H1 (cell line): ENCODE measurements around the gene CYLD. TPM values are rescaled to one million over a fixed set of nuclear protein-coding genes. Genes with fewer than 3 reads are reported as not detected.

Experiments
- CTCF ChIA-PET: fragments of 300-600 bp; sonication (Branson Sonifier 250); formaldehyde crosslinking; loops from one replicate; lab custom pipeline; 2021; ENCODE audit not compliant: partially characterized antibody; lab: Charles Lee
- POLR2A ChIA-PET: fragments of 300-600 bp; sonication (Branson Sonifier 250); formaldehyde crosslinking; loops from one replicate; lab custom pipeline; 2021; ENCODE audit warnings: inconsistent platforms; ENCODE audit not compliant: partially characterized antibody; lab: Charles Lee
- DNase-seq, 2 experiments: peaks; one replicate each; pipeline versions ENCODE4 v3.0.0 to v3.0.0-alpha.2; 2010 to 2022; ENCODE audit warnings: low spot score in 2 of 2, low read depth in 1 of 2, mixed read lengths in 1 of 2
- FAIRE-seq: peaks from 2 replicates; lab custom pipeline; 2011; peaks lifted over from hg19 to GRCh38; lab: Jason Lieb, UNC
- H2AFZ ChIP-seq: 2 replicates; pipeline ENCODE4 v1.8.1; 2012; ENCODE audit warnings: low read length, inconsistent platforms
- H2AK5ac ChIP-seq: 2 replicates; pipeline ENCODE4 v1.6.1; 2013; ENCODE audit warnings: low read depth, low read length
- H2BK120ac ChIP-seq: replicated peaks from 2 replicates; pipeline ENCODE3; 2013; ENCODE audit warnings: low read depth, low read length, inconsistent platforms
- H2BK12ac ChIP-seq: 2 replicates; pipeline ENCODE4 v1.6.1; 2013; ENCODE audit warnings: low read depth, low read length
- H2BK15ac ChIP-seq: 2 replicates; pipeline ENCODE4 v1.6.1; 2013; ENCODE audit warnings: low read length
- H2BK20ac ChIP-seq: 2 replicates; pipeline ENCODE4 v1.6.1; 2013; ENCODE audit warnings: low read length
- H2BK5ac ChIP-seq: 2 replicates; pipeline ENCODE4 v1.6.1; 2013; ENCODE audit warnings: low read depth, low read length
- H3K14ac ChIP-seq: 2 replicates; pipeline ENCODE4 v1.6.1; 2013; ENCODE audit warnings: inconsistent platforms; ENCODE audit not compliant: insufficient read length
- H3K18ac ChIP-seq: 2 replicates; pipeline ENCODE4 v1.6.1; 2013; ENCODE audit warnings: low read length; ENCODE audit errors: extremely low read depth
- H3K23ac ChIP-seq: 2 replicates; pipeline ENCODE4 v1.6.1; 2013; ENCODE audit warnings: inconsistent platforms; ENCODE audit not compliant: insufficient read length
- H3K23me2 ChIP-seq: 2 replicates; pipeline ENCODE4 v1.6.1; 2013; ENCODE audit warnings: low read depth, low read length
- H3K27ac ChIP-seq: 2 replicates; pipeline ENCODE4 v1.6.1; 2011; ENCODE audit warnings: low read depth, low read length, inconsistent platforms
- H3K27me3 ChIP-seq, 4 experiments: replicated peaks in 1 of 4; 1 replicate in 1 of 4; 2 replicates in 3 of 4; pipeline versions ENCODE4 v1.6.1 to v1.8.1; 2011 to 2013; ENCODE audit warnings: low read length in 3 of 4, mild to moderate bottlenecking in 3 of 4, inconsistent platforms in 2 of 4, mixed read lengths in 2 of 4, moderate library complexity in 1 of 4; ENCODE audit not compliant: control insufficient read depth in 3 of 4, insufficient read depth in 3 of 4; ENCODE audit errors: extremely low read depth in 1 of 4
- H3K36me3 ChIP-seq, 4 experiments: 2 replicates each; pipeline versions ENCODE4 v1.6.1 to v1.8.1; 2011 to 2013; ENCODE audit warnings: mild to moderate bottlenecking in 4 of 4, low read length in 3 of 4, moderate library complexity in 2 of 4, control low read depth in 1 of 4, inconsistent platforms in 1 of 4; ENCODE audit not compliant: insufficient read depth in 4 of 4, control insufficient read depth in 2 of 4
- H3K4ac ChIP-seq: replicated peaks from 2 replicates; pipeline ENCODE3; 2013; ENCODE audit warnings: low read length, low read depth, mixed read lengths, inconsistent platforms; ENCODE audit not compliant: insufficient read length
- H3K4me1 ChIP-seq, 4 experiments: replicated peaks in 1 of 4; 1 replicate in 1 of 4; 2 replicates in 3 of 4; pipeline versions ENCODE4 v1.6.1 to v1.8.1; 2011 to 2013; ENCODE audit warnings: low read length in 3 of 4, inconsistent platforms in 2 of 4, mixed read lengths in 1 of 4; ENCODE audit not compliant: insufficient read depth in 4 of 4, control insufficient read depth in 3 of 4
- H3K4me2 ChIP-seq, 2 experiments: 2 replicates each; pipeline versions ENCODE4 v1.6.1 to v1.8.1; 2011 to 2013; ENCODE audit warnings: low read depth in 2 of 2, low read length in 2 of 2, control low read depth in 1 of 2, inconsistent platforms in 1 of 2, mild to moderate bottlenecking in 1 of 2; ENCODE audit not compliant: insufficient read depth in 1 of 2
- H3K4me3 ChIP-seq, 4 experiments: fragments of 200-600, 300-600 bp in 1 of 4; sonication (generic), shearing (Covaris generic), sonication (Bioruptor Twin) in 1 of 4; 2 replicates each; pipeline versions ENCODE4 v1.5.1 to v1.8.1; 2011 to 2016; ENCODE audit warnings: low read length in 4 of 4, low read depth in 3 of 4, control low read depth in 2 of 4, inconsistent platforms in 2 of 4, mild to moderate bottlenecking in 2 of 4, mixed read lengths in 1 of 4, moderate library complexity in 1 of 4; ENCODE audit not compliant: insufficient read depth in 2 of 4; ENCODE audit errors: extremely low read depth in 1 of 4
- H3K56ac ChIP-seq: replicated peaks from 2 replicates; pipeline ENCODE3; 2013; ENCODE audit warnings: low read depth, mild to moderate bottlenecking, mixed read lengths, low read length, inconsistent platforms; ENCODE audit not compliant: insufficient read length
- H3K79me1 ChIP-seq: 2 replicates; pipeline ENCODE4 v1.6.1; 2013; ENCODE audit warnings: low read depth, low read length, control low read depth
- H3K79me2 ChIP-seq, 2 experiments: 2 replicates each; pipeline versions ENCODE4 v1.6.1 to v1.8.1; 2012 to 2013; ENCODE audit warnings: low read length in 2 of 2, mild to moderate bottlenecking in 2 of 2, inconsistent platforms in 1 of 2; ENCODE audit not compliant: insufficient read depth in 2 of 2, control insufficient read depth in 1 of 2
- H3K9ac ChIP-seq, 4 experiments: replicated peaks in 1 of 4; 1 replicate in 1 of 4; 2 replicates in 3 of 4; pipeline versions ENCODE4 v1.6.1 to v1.8.1; 2011 to 2013; ENCODE audit warnings: low read depth in 3 of 4, low read length in 3 of 4, control low read depth in 2 of 4, mild to moderate bottlenecking in 2 of 4, moderate library complexity in 2 of 4, inconsistent platforms in 1 of 4; ENCODE audit errors: extremely low read depth in 1 of 4
- H3K9me3 ChIP-seq, 2 experiments: 2 replicates each; pipeline versions ENCODE4 v1.6.1 to v1.8.1; 2012 to 2013; ENCODE audit warnings: mild to moderate bottlenecking in 2 of 2, moderate library complexity in 2 of 2, control low read depth in 1 of 2, inconsistent platforms in 1 of 2, low read depth in 1 of 2, low read length in 1 of 2, mixed read lengths in 1 of 2; ENCODE audit not compliant: insufficient read depth in 2 of 2
- H4K20me1 ChIP-seq, 2 experiments: replicated peaks in 1 of 2; 2 replicates each; pipeline versions ENCODE3 to v1.8.1; 2011 to 2013; ENCODE audit warnings: inconsistent platforms in 2 of 2, low read length in 2 of 2, mild to moderate bottlenecking in 1 of 2; ENCODE audit not compliant: insufficient read depth in 2 of 2, control insufficient read depth in 1 of 2
- H4K5ac ChIP-seq: 2 replicates; pipeline ENCODE4 v1.6.1; 2013; ENCODE audit warnings: low read length, low read depth, mixed read lengths, inconsistent platforms; ENCODE audit not compliant: insufficient read length
- H4K8ac ChIP-seq: 2 replicates; pipeline ENCODE4 v1.8.0; 2013; ENCODE audit warnings: mild to moderate bottlenecking, moderate library complexity, low read length, inconsistent platforms; ENCODE audit not compliant: insufficient read depth; ENCODE audit errors: extremely low read depth
- H4K91ac ChIP-seq: replicated peaks from 2 replicates; pipeline ENCODE3; 2013; ENCODE audit warnings: low read length, mixed read lengths, inconsistent platforms; ENCODE audit not compliant: insufficient read length
- ATF2 ChIP-seq: IDR thresholded peaks from 2 replicates; pipeline ENCODE4 v1.6.1; 2012; ENCODE audit warnings: low read length, inconsistent platforms
- EZH2 ChIP-seq: fragments of 200-600 bp; sonication (generic); IDR thresholded peaks from 2 replicates; pipeline ENCODE4 v1.7.1; 2012; ENCODE audit warnings: low read depth, mild to moderate bottlenecking, moderate library complexity, low read length, inconsistent platforms; ENCODE audit not compliant: severe bottlenecking
- HDAC6 ChIP-seq: IDR thresholded peaks from one replicate; pipeline ENCODE4 v1.7.1; 2012; ENCODE audit warnings: low read depth, mild to moderate bottlenecking, inconsistent platforms, low read length, moderate library complexity
- POLR2A ChIP-seq, 2 experiments: IDR thresholded peaks; 1 replicate in 1 of 2; 2 replicates in 1 of 2; pipeline ENCODE4 v1.6.1; 2011; ENCODE audit warnings: low read depth in 2 of 2, low read length in 2 of 2, mild to moderate bottlenecking in 2 of 2; ENCODE audit errors: control extremely low read depth in 1 of 2
- RXRA ChIP-seq: IDR thresholded peaks from 2 replicates; pipeline ENCODE4 v1.6.1; 2011; ENCODE audit warnings: low read depth, mild to moderate bottlenecking, low read length, moderate library complexity; ENCODE audit not compliant: insufficient read depth
- SIRT6 ChIP-seq: IDR thresholded peaks from one replicate; pipeline ENCODE4 v1.7.1; 2012; ENCODE audit warnings: low read length, inconsistent platforms
- SIX5 ChIP-seq: IDR thresholded peaks from 2 replicates; pipeline ENCODE4 v1.6.1; 2011; ENCODE audit warnings: mild to moderate bottlenecking, low read depth, low read length
- SUZ12 ChIP-seq: fragments of 200-600 bp; sonication (generic); IDR thresholded peaks from 2 replicates; pipeline ENCODE4 v1.6.1; 2012; ENCODE audit warnings: mild to moderate bottlenecking, inconsistent platforms, low read length, moderate library complexity, mixed read lengths
- TAF7 ChIP-seq: optimal IDR thresholded peaks from 2 replicates; pipeline ENCODE3; 2011; ENCODE audit warnings: low read depth, mild to moderate bottlenecking, inconsistent platforms, low read length, moderate library complexity, borderline replicate concordance
- WGBS, 2 experiments: shearing (Covaris generic) in 1 of 2; methylation state at CpG; one replicate each; pipeline versions ENCODE4 v1.1.6 to v1.1.7; 2013 to 2015; ENCODE audit warnings: low lambda C conversion rate in 2 of 2, mixed read lengths in 2 of 2, inconsistent platforms in 1 of 2, low coverage in 1 of 2, missing lambda C conversion rate in 1 of 2; ENCODE audit not compliant: insufficient replicate concordance in 2 of 2, insufficient coverage in 1 of 2, insufficient read length in 1 of 2; ENCODE audit errors: extremely low coverage in 1 of 2, missing lambda C conversion rate in 1 of 2; 5-methylcytosine and 5-hydroxymethylcytosine counted together
- polyA plus RNA-seq, 7 experiments: library from polyadenylated mRNA; depleted of rRNA in 3 of 7; stranded (reverse) in 5 of 7; unstranded in 2 of 7; fragments of >200 nt in 5 of 7; fragments of 200-250 nt in 2 of 7; gene quantifications; 1 replicate in 5 of 7; 2 replicates in 1 of 7; 4 replicates in 1 of 7; pipeline versions ENCODE4 v1.2.1 to v1.2.3, GENCODE V29; 2011 to 2013; ENCODE audit warnings: missing spikeins in 2 of 7, mixed read lengths in 2 of 7
- total RNA-seq: library from RNA; stranded (reverse); fragmentation: NEBNext Ultra II Directional; extraction: Animal tissue kit (Norgen Biotek cat#: 25700); gene quantifications from 2 replicates; pipeline ENCODE4 v1.2.1, GENCODE V29; 2021

Gene CYLD
- total and polyA plus RNA-seq, 2 of the 8 experiments (the other 6 are each of a cell fraction or from before 2014, with no cell fraction given): 3.7 to 18.8 TPM

- Histone ChIP-seq H2BK12ac (no peak overlapping the region), H2BK120ac (no peak overlapping the region), H2BK20ac (no peak overlapping the region), H4K20me1 (no peaks in the 10 kb centered on the region), H2BK5ac (no peak overlapping the region), H4K91ac (no peak overlapping the region), H3K36me3 (no peaks in the 10 kb centered on the region), H3K79me2 (no peaks in the 10 kb centered on the region), H3K27ac (no peak overlapping the region), H3K9ac (no peak overlapping the region), H2AFZ (no peak overlapping the region), H3K4me1 (no peaks in the 10 kb centered on the region), H3K4me2 (no peak overlapping the region), H2AK5ac (no peak overlapping the region), H3K18ac (no peak overlapping the region), H3K14ac (no peak overlapping the region), H4K5ac (no peak overlapping the region), H2BK15ac (no peak overlapping the region), H3K4ac (no peak overlapping the region), H3K23me2 (no peaks in the 10 kb centered on the region), H3K23ac (no peak overlapping the region), H3K9me3 (peaks cover 7 to 19% of the 10 kb centered on the region in 2 experiments), H3K27me3 (no peaks in the 10 kb centered on the region), H3K56ac (no peak overlapping the region), H4K8ac (no peak overlapping the region), H3K79me1 (no peaks in the 10 kb centered on the region), H3K4me3 (no peak overlapping the region)
- POLR2A ChIA-PET: no interaction called here
- DNase-seq (no peak), FAIRE-seq (no peak)
- CTCF ChIA-PET: no interaction called here
- 75% methylated on average over 5 of the region's 5 CpGs; no CpG with 5 or more reads in 1 of the 2 experiments for WGBS, 2 experiments
- no peak for TF ChIP-seq TAF7
- no peak for TF ChIP-seq EZH2
- TF ChIP-seq SIRT6: no peak
- no peak for TF ChIP-seq POLR2A (IDR thresholded peaks at IDR 0.05; ENCODE audit: control extremely low read depth in 1 of 2, low read depth in 2 of 2, low read length in 2 of 2)
- no peak for TF ChIP-seq SIX5
- TF ChIP-seq RXRA: no peak
- TF ChIP-seq SUZ12: no peak
- TF ChIP-seq ATF2: no peak
- no peak for TF ChIP-seq HDAC6
Observed at GRCh38 chr16:50705436-50706110, 36.3 kb upstream of the CYLD start.
